ENCODE data around the gene PNLDC1. TPM values are rescaled to one million over a fixed set of nuclear protein-coding genes. Genes with fewer than 3 reads are reported as not detected.

The PNLDC1 gene
- total and polyA plus RNA-seq, 9 of the 15 experiments (the other 6 are each of a cell fraction or from before 2014, with no cell fraction given): 0.12 TPM; not detected in 8

- TF ChIP-seq, protein P1, sequence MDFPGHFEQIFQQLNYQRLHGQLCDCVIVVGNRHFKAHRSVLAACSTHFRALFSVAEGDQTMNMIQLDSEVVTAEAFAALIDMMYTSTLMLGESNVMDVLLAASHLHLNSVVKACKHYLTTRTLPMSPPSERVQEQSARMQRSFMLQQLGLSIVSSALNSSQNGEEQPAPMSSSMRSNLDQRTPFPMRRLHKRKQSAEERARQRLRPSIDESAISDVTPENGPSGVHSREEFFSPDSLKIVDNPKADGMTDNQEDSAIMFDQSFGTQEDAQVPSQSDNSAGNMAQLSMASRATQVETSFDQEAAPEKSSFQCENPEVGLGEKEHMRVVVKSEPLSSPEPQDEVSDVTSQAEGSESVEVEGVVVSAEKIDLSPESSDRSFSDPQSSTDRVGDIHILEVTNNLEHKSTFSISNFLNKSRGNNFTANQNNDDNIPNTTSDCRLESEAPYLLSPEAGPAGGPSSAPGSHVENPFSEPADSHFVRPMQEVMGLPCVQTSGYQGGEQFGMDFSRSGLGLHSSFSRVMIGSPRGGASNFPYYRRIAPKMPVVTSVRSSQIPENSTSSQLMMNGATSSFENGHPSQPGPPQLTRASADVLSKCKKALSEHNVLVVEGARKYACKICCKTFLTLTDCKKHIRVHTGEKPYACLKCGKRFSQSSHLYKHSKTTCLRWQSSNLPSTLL (IDR thresholded peaks at IDR 0.05): no peak
- TF ChIP-seq SNIP1 (IDR thresholded peaks at IDR 0.05; ENCODE audit: low read depth) (no peak), ATF3 (IDR thresholded peaks at IDR 0.05) (no peak; the same call in 1 of the 2 replicates), ATF3 (CRISPR knock-in tag; conservative IDR thresholded peaks at IDR 0.05) (no peak), HNRNPL (IDR thresholded peaks at IDR 0.05; ENCODE audit: low read depth, low read length) (no peak), FOSL1 (tag; conservative IDR thresholded peaks at IDR 0.05) (0 out of 2 replicates have a peak, but pooled peaks have one; percentile 24), ZNF24 (IDR thresholded peaks at IDR 0.05) (no peak), EZH2 (IDR thresholded peaks at IDR 0.05; ENCODE audit: borderline replicate concordance, low read depth, low read length) (no peak), FOXA3 (CRISPR knock-in tag; conservative IDR thresholded peaks at IDR 0.05 in 1 of 2, IDR thresholded peaks at IDR 0.05 in 1 of 2) (no peak), GTF2B (IDR thresholded peaks at IDR 0.05; ENCODE audit: extremely low read depth, insufficient read length) (no peak), ZNF766 (CRISPR knock-in tag; conservative IDR thresholded peaks at IDR 0.05) (no peak), NR2C2 (CRISPR knock-in tag; IDR thresholded peaks at IDR 0.05) (no peak), NR2C2 (tag; IDR thresholded peaks at IDR 0.05) (peak; percentile 60; the same call in 1 of the 2 replicates), TGIF2 (CRISPR knock-in tag; IDR thresholded peaks at IDR 0.05) (no peak), NBN (IDR thresholded peaks at IDR 0.05; ENCODE audit: low read depth) (no peak), CXXC5 (CRISPR knock-in tag; IDR thresholded peaks at IDR 0.05) (peak; percentile 45; the same call in 1 of the 2 replicates), ZC3H11A (IDR thresholded peaks at IDR 0.05; ENCODE audit: low read depth, low read length) (no peak), TRIM28 (IDR thresholded peaks at IDR 0.05) (no peak), E2F3 (CRISPR knock-in tag; IDR thresholded peaks at IDR 0.05) (no peak)
- TF ChIP-seq, protein P2, sequence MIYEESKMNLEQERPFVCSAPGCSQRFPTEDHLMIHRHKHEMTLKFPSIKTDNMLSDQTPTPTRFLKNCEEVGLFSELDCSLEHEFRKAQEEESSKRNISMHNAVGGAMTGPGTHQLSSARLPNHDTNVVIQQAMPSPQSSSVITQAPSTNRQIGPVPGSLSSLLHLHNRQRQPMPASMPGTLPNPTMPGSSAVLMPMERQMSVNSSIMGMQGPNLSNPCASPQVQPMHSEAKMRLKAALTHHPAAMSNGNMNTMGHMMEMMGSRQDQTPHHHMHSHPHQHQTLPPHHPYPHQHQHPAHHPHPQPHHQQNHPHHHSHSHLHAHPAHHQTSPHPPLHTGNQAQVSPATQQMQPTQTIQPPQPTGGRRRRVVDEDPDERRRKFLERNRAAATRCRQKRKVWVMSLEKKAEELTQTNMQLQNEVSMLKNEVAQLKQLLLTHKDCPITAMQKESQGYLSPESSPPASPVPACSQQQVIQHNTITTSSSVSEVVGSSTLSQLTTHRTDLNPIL (CRISPR knock-in tag; IDR thresholded peaks at IDR 0.05): no peak
Observed at GRCh38 chr6:159806021-159806458, 6.0 kb downstream of the PNLDC1 start (continued).
